Measurements from ENCODE around the gene CYP11A1.

Gene CYP11A1

GRCh38 chr15:74389241-74390048, 22.0 kb upstream of the CYP11A1 start:
- in situ Hi-C loops (cut with HindIII; ENCODE audit: low sequenced_read_pairs), result no loop called here
- no peak for TF ChIP-seq CTCF (IDR thresholded peaks at IDR 0.05; ENCODE audit: low read depth, low read length)
- DNase-seq (ENCODE audit: low read depth, low spot score), result no peak
- no peak overlapping the region for H3K4me3 ChIP-seq (ENCODE audit: low read depth, low read length)

GRCh38 chr15:74388363-74388951, 21.0 kb upstream of the CYP11A1 start:
- DNase-seq (ENCODE audit: low read depth, low spot score), result no peak
- in situ Hi-C loops (cut with HindIII; ENCODE audit: low sequenced_read_pairs), result no loop called here
- no peak for TF ChIP-seq CTCF (IDR thresholded peaks at IDR 0.05; ENCODE audit: low read depth, low read length)
- no peak overlapping the region for H3K4me3 ChIP-seq (ENCODE audit: low read depth, low read length)

- H3K4me3 ChIP-seq (ENCODE audit: low read depth, low read length), result no peak overlapping the region
- TF ChIP-seq CTCF (IDR thresholded peaks at IDR 0.05; ENCODE audit: low read depth, low read length), result no peak
- DNase-seq (ENCODE audit: low read depth, low spot score), result no peak
- in situ Hi-C loops (cut with HindIII; ENCODE audit: low sequenced_read_pairs), result no loop called here
Observed at GRCh38 chr15:74387621-74388362, 20.3 kb upstream of the CYP11A1 start.

GRCh38 chr15:74387141-74387541, 19.7 kb upstream of the CYP11A1 start:
- no peak overlapping the region for H3K4me3 ChIP-seq (ENCODE audit: low read depth, low read length)
- DNase-seq (ENCODE audit: low read depth, low spot score), result no peak
- TF ChIP-seq CTCF (IDR thresholded peaks at IDR 0.05; ENCODE audit: low read depth, low read length), result no peak
- in situ Hi-C loops (cut with HindIII; ENCODE audit: low sequenced_read_pairs), result no loop called here

- no peak for DNase-seq (ENCODE audit: low read depth, low spot score)
- in situ Hi-C loops (cut with HindIII; ENCODE audit: low sequenced_read_pairs), result no loop called here
- TF ChIP-seq CTCF (IDR thresholded peaks at IDR 0.05; ENCODE audit: low read depth, low read length), result no peak
- H3K4me3 ChIP-seq (ENCODE audit: low read depth, low read length), result no peak overlapping the region
Observed at GRCh38 chr15:74386496-74387140, 19.2 kb upstream of the CYP11A1 start.

- TF ChIP-seq CTCF (IDR thresholded peaks at IDR 0.05; ENCODE audit: low read depth, low read length), result no peak
- DNase-seq (ENCODE audit: low read depth, low spot score), result no peak
- in situ Hi-C loops (cut with HindIII; ENCODE audit: low sequenced_read_pairs), result no loop called here
- no peak overlapping the region for H3K4me3 ChIP-seq (ENCODE audit: low read depth, low read length)
Observed at GRCh38 chr15:74385733-74386132, 18.3 kb upstream of the CYP11A1 start.
